ENCODE results near the gene JAGN1.
"Not testable (repeated sequence)": the region's sequence is repeated elsewhere in the genome, so short reads cannot be mapped to it uniquely, and the experiment has no call there.

GRCh38 chr3:9876255-9876654 is 14.2 kb upstream of the JAGN1 start:
- TF ChIP-seq, protein P1, sequence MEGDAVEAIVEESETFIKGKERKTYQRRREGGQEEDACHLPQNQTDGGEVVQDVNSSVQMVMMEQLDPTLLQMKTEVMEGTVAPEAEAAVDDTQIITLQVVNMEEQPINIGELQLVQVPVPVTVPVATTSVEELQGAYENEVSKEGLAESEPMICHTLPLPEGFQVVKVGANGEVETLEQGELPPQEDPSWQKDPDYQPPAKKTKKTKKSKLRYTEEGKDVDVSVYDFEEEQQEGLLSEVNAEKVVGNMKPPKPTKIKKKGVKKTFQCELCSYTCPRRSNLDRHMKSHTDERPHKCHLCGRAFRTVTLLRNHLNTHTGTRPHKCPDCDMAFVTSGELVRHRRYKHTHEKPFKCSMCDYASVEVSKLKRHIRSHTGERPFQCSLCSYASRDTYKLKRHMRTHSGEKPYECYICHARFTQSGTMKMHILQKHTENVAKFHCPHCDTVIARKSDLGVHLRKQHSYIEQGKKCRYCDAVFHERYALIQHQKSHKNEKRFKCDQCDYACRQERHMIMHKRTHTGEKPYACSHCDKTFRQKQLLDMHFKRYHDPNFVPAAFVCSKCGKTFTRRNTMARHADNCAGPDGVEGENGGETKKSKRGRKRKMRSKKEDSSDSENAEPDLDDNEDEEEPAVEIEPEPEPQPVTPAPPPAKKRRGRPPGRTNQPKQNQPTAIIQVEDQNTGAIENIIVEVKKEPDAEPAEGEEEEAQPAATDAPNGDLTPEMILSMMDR (IDR thresholded peaks at IDR 0.05), result not testable (repeated sequence)
- not testable (repeated sequence) for TF ChIP-seq POLR2A (IDR thresholded peaks at IDR 0.05)
